ENCODE results near the gene CAMKK2. TPM values are rescaled to one million over a fixed set of nuclear protein-coding genes. Genes with fewer than 3 reads are reported as not detected.

CAMKK2 gene
- polyA plus RNA-seq, 1 donor from 2014 or later = 29.2 TPM

DNA sequence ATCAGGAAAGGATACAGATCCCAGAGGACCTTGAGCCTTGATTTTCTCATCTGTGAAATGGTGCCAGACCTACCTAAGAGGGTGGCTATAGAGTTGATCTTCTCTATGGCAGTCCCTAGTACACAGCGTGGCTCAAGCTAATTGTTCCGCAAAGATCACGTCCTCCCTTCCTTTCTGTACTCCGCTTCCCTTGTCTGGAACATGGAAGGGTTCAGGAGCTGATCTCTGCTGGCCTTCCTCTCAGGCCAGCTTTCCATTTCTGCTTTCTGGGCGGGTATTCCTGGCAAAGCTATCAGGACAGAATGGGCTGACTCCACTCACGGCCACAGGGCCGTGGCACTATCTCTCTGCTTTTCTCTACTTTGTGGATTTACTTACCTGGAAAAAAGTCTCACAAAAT is 6.5 kb downstream of the CAMKK2 start:
- Histone ChIP-seq H3K36me3 (ENCODE audit: insufficient read depth, low read length) (no peaks in the 10 kb centered on the region), H3K27me3 (ENCODE audit: insufficient read depth, low read depth, low read length) (no peaks in the 10 kb centered on the region), H3K9me2 (ENCODE audit: insufficient read depth, low read length) (no peaks in the 10 kb centered on the region), H3F3A (ENCODE audit: insufficient read depth, low read length, poor library complexity, severe bottlenecking) (no peaks in the 10 kb centered on the region), H3K9ac (ENCODE audit: low read length) (no peak overlapping the region), H4K20me1 (ENCODE audit: insufficient read depth) (no peaks in the 10 kb centered on the region), H3K79me2 (replicated peaks; ENCODE audit: insufficient read depth, low read length) (no peaks in the 10 kb centered on the region), H3K4me3 (ENCODE audit: low read length) (no peak overlapping the region), H3K9me3 (ENCODE audit: low read length) (no peaks in the 10 kb centered on the region), H3K27ac (ENCODE audit: low read length) (no peak overlapping the region), H3K4me2 (ENCODE audit: low read length) (no peak overlapping the region), H2AFZ (ENCODE audit: low read depth, low read length) (no peak overlapping the region)
- no peak for TF ChIP-seq EP300 (conservative IDR thresholded peaks at IDR 0.05; ENCODE audit: poor library complexity, severe bottlenecking)

DNA sequence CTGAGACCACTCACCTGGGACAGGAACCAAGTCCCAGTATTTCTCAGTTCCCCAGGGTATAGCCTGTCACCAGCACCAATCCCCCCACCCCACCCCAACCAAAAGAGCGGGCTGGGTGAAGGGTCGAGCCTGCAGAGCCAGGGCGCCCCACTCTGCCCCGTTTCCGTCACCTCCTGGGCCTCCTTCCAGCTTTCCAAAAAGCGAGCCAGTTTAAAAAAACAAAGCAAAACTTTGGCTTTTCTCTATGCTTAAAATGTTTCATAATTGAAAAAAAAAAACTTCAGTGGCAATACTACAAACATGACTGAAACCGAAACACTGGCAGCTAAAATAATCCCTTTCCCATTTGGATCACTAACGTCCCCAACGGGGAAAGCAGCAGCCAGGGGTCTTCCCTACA is 7.5 kb downstream of the CAMKK2 start:
- Histone ChIP-seq H3F3A (ENCODE audit: insufficient read depth, low read length, poor library complexity, severe bottlenecking) (no peaks in the 10 kb centered on the region), H2AFZ (ENCODE audit: low read depth, low read length) (no peak overlapping the region), H3K9me3 (ENCODE audit: low read length) (no peaks in the 10 kb centered on the region), H3K27ac (ENCODE audit: low read length) (no peak overlapping the region), H3K4me2 (ENCODE audit: low read length) (no peak overlapping the region), H3K9ac (ENCODE audit: low read length) (no peak overlapping the region), H3K79me2 (replicated peaks; ENCODE audit: insufficient read depth, low read length) (no peaks in the 10 kb centered on the region), H3K4me3 (ENCODE audit: low read length) (no peak overlapping the region), H3K9me2 (ENCODE audit: insufficient read depth, low read length) (no peaks in the 10 kb centered on the region), H4K20me1 (ENCODE audit: insufficient read depth) (no peaks in the 10 kb centered on the region), H3K36me3 (ENCODE audit: insufficient read depth, low read length) (no peaks in the 10 kb centered on the region), H3K27me3 (ENCODE audit: insufficient read depth, low read depth, low read length) (no peaks in the 10 kb centered on the region)
- TF ChIP-seq RAD21 (conservative IDR thresholded peaks at IDR 0.05) (no peak), MXI1 (conservative IDR thresholded peaks at IDR 0.05; ENCODE audit: poor library complexity, severe bottlenecking) (no peak), SMC3 (conservative IDR thresholded peaks at IDR 0.05; ENCODE audit: poor library complexity) (no peak), EZH2 (IDR thresholded peaks at IDR 0.05; ENCODE audit: borderline replicate concordance, insufficient read depth, low read length, poor library complexity, severe bottlenecking) (no peak), EP300 (conservative IDR thresholded peaks at IDR 0.05; ENCODE audit: poor library complexity, severe bottlenecking) (no peak)
- TF ChIP-seq, protein P1, sequence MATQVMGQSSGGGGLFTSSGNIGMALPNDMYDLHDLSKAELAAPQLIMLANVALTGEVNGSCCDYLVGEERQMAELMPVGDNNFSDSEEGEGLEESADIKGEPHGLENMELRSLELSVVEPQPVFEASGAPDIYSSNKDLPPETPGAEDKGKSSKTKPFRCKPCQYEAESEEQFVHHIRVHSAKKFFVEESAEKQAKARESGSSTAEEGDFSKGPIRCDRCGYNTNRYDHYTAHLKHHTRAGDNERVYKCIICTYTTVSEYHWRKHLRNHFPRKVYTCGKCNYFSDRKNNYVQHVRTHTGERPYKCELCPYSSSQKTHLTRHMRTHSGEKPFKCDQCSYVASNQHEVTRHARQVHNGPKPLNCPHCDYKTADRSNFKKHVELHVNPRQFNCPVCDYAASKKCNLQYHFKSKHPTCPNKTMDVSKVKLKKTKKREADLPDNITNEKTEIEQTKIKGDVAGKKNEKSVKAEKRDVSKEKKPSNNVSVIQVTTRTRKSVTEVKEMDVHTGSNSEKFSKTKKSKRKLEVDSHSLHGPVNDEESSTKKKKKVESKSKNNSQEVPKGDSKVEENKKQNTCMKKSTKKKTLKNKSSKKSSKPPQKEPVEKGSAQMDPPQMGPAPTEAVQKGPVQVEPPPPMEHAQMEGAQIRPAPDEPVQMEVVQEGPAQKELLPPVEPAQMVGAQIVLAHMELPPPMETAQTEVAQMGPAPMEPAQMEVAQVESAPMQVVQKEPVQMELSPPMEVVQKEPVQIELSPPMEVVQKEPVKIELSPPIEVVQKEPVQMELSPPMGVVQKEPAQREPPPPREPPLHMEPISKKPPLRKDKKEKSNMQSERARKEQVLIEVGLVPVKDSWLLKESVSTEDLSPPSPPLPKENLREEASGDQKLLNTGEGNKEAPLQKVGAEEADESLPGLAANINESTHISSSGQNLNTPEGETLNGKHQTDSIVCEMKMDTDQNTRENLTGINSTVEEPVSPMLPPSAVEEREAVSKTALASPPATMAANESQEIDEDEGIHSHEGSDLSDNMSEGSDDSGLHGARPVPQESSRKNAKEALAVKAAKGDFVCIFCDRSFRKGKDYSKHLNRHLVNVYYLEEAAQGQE (IDR thresholded peaks at IDR 0.05; ENCODE audit: borderline replicate concordance) = no peak
- TF ChIP-seq, protein P2, sequence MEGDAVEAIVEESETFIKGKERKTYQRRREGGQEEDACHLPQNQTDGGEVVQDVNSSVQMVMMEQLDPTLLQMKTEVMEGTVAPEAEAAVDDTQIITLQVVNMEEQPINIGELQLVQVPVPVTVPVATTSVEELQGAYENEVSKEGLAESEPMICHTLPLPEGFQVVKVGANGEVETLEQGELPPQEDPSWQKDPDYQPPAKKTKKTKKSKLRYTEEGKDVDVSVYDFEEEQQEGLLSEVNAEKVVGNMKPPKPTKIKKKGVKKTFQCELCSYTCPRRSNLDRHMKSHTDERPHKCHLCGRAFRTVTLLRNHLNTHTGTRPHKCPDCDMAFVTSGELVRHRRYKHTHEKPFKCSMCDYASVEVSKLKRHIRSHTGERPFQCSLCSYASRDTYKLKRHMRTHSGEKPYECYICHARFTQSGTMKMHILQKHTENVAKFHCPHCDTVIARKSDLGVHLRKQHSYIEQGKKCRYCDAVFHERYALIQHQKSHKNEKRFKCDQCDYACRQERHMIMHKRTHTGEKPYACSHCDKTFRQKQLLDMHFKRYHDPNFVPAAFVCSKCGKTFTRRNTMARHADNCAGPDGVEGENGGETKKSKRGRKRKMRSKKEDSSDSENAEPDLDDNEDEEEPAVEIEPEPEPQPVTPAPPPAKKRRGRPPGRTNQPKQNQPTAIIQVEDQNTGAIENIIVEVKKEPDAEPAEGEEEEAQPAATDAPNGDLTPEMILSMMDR (IDR thresholded peaks at IDR 0.05; ENCODE audit: poor library complexity, severe bottlenecking) = no peak

DNA sequence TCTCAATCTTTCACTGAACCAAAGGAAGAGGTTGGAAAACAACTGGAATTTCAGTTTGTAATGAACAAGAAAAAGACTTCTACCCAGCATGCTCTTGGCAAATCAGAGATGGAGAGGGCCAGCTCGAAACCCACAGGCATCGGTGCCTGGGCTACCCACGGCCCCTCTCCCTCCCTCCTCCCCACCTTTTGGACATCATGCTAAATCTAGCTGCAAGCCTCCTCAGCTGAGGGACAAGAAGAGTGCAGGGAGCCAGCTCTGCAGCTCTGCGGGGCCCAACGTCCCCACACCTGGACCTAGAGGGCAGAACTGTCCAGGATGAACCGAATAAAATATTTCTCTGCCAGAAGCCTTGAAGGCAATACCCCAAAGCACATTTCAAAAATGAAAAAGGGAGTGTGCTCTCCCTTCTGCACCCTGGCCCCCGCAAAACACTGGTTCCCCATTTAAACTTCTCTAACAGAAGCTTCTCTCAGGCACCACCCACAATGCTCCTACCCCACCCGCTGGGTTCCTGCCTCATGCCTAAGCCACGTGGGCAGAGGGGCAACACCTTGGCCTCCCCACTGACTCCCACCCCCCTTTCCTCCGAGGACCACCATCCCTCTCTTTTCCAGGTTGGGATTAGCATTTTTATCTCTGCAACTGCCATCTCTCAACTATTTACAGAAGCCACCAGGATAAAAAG is 8.2 kb downstream of the CAMKK2 start:
- Histone ChIP-seq H2AFZ (ENCODE audit: low read depth, low read length) (no peak overlapping the region), H3K27ac (ENCODE audit: low read length) (no peak overlapping the region), H3K27me3 (ENCODE audit: insufficient read depth, low read depth, low read length) (no peaks in the 10 kb centered on the region), H3K9me2 (ENCODE audit: insufficient read depth, low read length) (no peaks in the 10 kb centered on the region), H3F3A (ENCODE audit: insufficient read depth, low read length, poor library complexity, severe bottlenecking) (no peaks in the 10 kb centered on the region), H3K79me2 (replicated peaks; ENCODE audit: insufficient read depth, low read length) (no peaks in the 10 kb centered on the region), H3K4me2 (ENCODE audit: low read length) (no peak overlapping the region), H3K36me3 (ENCODE audit: insufficient read depth, low read length) (no peaks in the 10 kb centered on the region), H3K9ac (ENCODE audit: low read length) (no peak overlapping the region), H4K20me1 (ENCODE audit: insufficient read depth) (no peaks in the 10 kb centered on the region), H3K4me3 (ENCODE audit: low read length) (no peak overlapping the region), H3K9me3 (ENCODE audit: low read length) (no peaks in the 10 kb centered on the region)
- no peak for TF ChIP-seq RAD21 (conservative IDR thresholded peaks at IDR 0.05)
- TF ChIP-seq MXI1 (conservative IDR thresholded peaks at IDR 0.05; ENCODE audit: poor library complexity, severe bottlenecking) = no peak
- TF ChIP-seq EZH2 (IDR thresholded peaks at IDR 0.05; ENCODE audit: borderline replicate concordance, insufficient read depth, low read length, poor library complexity, severe bottlenecking) = no peak
- TF ChIP-seq, protein P2 (IDR thresholded peaks at IDR 0.05; ENCODE audit: poor library complexity, severe bottlenecking) = no peak
- no peak for TF ChIP-seq EP300 (conservative IDR thresholded peaks at IDR 0.05; ENCODE audit: poor library complexity, severe bottlenecking)
- TF ChIP-seq POLR2AphosphoS5 (IDR thresholded peaks at IDR 0.05) = no peak
